PC-3 (cell line): ENCODE results near the gene TXNDC11. TPM values are rescaled to one million over a fixed set of nuclear protein-coding genes. Genes with fewer than 3 reads are reported as not detected.

Source experiments
- ATAC-seq: fragments of 200-7000 bp; cut with Tn5 transposase; 2 replicates; pipeline ENCODE4 v1.9.1; 2020; ENCODE audit warnings: mild to moderate bottlenecking, moderate library complexity
- BruUV-seq: library from RNA; stranded (reverse); fragments of 400-500 nt; replicated peaks from 2 replicates; lab custom pipeline; 2021; lab: Mats Ljungman, UMichigan
- CTCF ChIA-PET: fragments of 300-600 bp; sonication (Branson Sonifier 250); formaldehyde crosslinking; loops from one replicate; lab custom pipeline; 2022; ENCODE audit warnings: antibody characterized with exemption; lab: Charles Lee
- POLR2A ChIA-PET: fragments of 300-600 bp; sonication (Branson Sonifier 250); formaldehyde crosslinking; loops from one replicate; lab custom pipeline; 2022; ENCODE audit warnings: antibody characterized with exemption; ENCODE audit not compliant: unreplicated experiment; lab: Charles Lee
- DNase-seq: peaks from one replicate; pipeline ENCODE4 v3.0.0-alpha.2; 2015
- H2AFZ ChIP-seq: fragments of 300-600 bp; sonication (generic); 2 replicates; pipeline ENCODE4 v1.6.0; 2016; ENCODE audit warnings: antibody characterized with exemption, low read length
- H3F3A ChIP-seq: fragments of 300-600 bp; sonication (generic); one replicate; pipeline ENCODE4 v1.6.0; 2017; ENCODE audit warnings: antibody characterized with exemption, low read length, control low read depth, mild to moderate bottlenecking; ENCODE audit not compliant: unreplicated experiment
- H3K27ac ChIP-seq: fragments of 300-600 bp; sonication (generic); 2 replicates; pipeline ENCODE4 v1.5.1; 2016; ENCODE audit warnings: mild to moderate bottlenecking, low read length
- H3K27me3 ChIP-seq: fragments of 300-600 bp; sonication (generic); 2 replicates; pipeline ENCODE4 v1.6.1; 2016; ENCODE audit warnings: low read length, mixed read lengths
- H3K36me3 ChIP-seq: fragments of 300-600 bp; sonication (generic); 2 replicates; pipeline ENCODE4 v1.6.1; 2016; ENCODE audit warnings: low read depth, mixed run types, low read length, mixed read lengths
- H3K4me1 ChIP-seq: fragments of 300-600 bp; sonication (generic); 2 replicates; pipeline ENCODE4 v1.5.1; 2016; ENCODE audit warnings: low read length; ENCODE audit not compliant: insufficient read depth
- H3K4me2 ChIP-seq: fragments of 300-600 bp; sonication (generic); 2 replicates; pipeline ENCODE4 v1.6.0; 2016; ENCODE audit warnings: low read length
- H3K4me3 ChIP-seq: fragments of 300-600 bp; sonication (generic); 2 replicates; pipeline ENCODE4 v1.5.1; 2016; ENCODE audit warnings: mild to moderate bottlenecking, low read length, mixed read lengths
- H3K79me2 ChIP-seq: fragments of 300-600 bp; sonication (generic); 2 replicates; pipeline ENCODE4 v1.6.1; 2017; ENCODE audit warnings: low read length, mixed read lengths
- H3K9ac ChIP-seq: fragments of 300-600 bp; sonication (generic); 2 replicates; pipeline ENCODE4 v1.6.0; 2016; ENCODE audit warnings: mild to moderate bottlenecking, low read length
- H3K9me2 ChIP-seq: fragments of 300-600 bp; sonication (generic); replicated peaks from 2 replicates; pipeline ENCODE4 v1.6.1; 2016; ENCODE audit warnings: mixed run types, low read length, mixed read lengths
- H3K9me3 ChIP-seq: fragments of 300-600 bp; sonication (generic); 2 replicates; pipeline ENCODE4 v1.6.1; 2016; ENCODE audit warnings: low read length, mixed read lengths
- H4K20me1 ChIP-seq: fragments of 300-600 bp; sonication (generic); 2 replicates; pipeline ENCODE4 v1.6.1; 2016; ENCODE audit warnings: low read length, mixed read lengths
- CTCF ChIP-seq: fragments of 300-600 bp; sonication (generic); conservative IDR thresholded peaks from 2 replicates; pipeline ENCODE4 v1.5.1; 2017; ENCODE audit warnings: antibody characterized with exemption, low read depth, mild to moderate bottlenecking, low read length
- EZH2 ChIP-seq: fragments of 300-600 bp; sonication (generic); IDR thresholded peaks from one replicate; pipeline ENCODE4 v1.6.1; 2017; ENCODE audit warnings: antibody characterized with exemption, mild to moderate bottlenecking, low read length; ENCODE audit not compliant: unreplicated experiment
- EZH2phosphoT487 ChIP-seq: fragments of 300-600 bp; sonication (generic); IDR thresholded peaks from 2 replicates; pipeline ENCODE4 v1.6.1; 2018; ENCODE audit warnings: mild to moderate bottlenecking, antibody characterized with exemption, low read length, borderline replicate concordance
- intact Hi-C: fragments of 100-400 bp; cut with micrococcal nuclease; formaldehyde crosslinking; loops from 2 replicates; pipeline ENCODE4 v1.9.0; 2023
- total RNA-seq: library from RNA; depleted of rRNA; stranded (reverse); fragments of >200 nt; gene quantifications from 2 replicates; pipeline ENCODE4 v1.2.3, GENCODE V29; 2014

The TXNDC11 gene
- total RNA-seq, 1 experiment from 2014 or later = 20.2 TPM

DNA sequence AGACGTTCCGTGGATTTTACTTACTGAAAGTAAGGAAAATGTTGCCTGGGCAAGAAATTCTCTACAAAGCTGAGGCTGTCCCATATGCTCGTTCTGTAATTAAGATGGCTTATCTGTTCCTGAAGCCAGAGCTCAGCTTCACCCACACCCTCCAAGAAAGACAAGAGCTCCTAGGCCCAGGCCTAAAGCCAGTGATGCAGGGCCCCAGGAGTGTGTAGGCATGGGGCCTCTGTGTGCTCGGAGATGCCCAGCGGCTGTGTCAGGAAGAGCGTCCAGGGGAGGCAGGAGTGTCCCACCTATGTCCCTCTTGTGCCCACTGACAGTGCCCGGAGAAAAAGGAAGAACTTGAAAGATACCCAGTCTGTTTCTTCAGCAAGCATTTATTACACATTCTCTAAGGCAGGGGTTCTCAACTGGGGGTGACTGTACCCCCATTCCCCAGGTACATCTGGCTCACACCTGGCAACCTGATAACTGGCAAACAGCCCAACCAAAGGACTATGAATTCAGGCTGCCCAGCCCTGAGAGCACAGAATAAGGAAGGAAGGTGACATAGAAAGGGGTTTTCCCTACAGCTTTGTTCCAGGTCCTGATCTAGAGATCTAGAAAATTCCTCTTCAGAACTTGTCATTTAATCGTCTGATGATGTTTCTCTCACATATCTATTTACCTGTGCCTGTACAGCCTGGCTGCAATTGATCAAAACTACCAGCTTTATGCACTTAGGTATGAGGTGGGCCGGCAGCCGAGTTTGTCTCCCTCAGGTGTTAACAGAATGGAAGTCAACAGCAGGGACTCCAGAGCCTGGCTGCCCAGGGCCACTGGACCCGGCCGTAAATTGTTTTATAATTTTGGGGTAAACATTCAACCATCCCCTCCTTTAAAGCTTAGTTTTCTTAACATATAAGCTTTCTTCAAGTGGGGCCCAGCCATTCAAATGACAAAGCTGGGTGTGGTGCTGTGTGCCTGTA lies 62.4 kb downstream of the TXNDC11 start:
- H3K27ac ChIP-seq = no peak overlapping the region
- H4K20me1 ChIP-seq = no peaks in the 10 kb centered on the region
- CTCF ChIA-PET = no interaction called here
- POLR2A ChIA-PET = no interaction called here
- BruUV-seq = no TSS peak
- no peaks in the 10 kb centered on the region for H3F3A ChIP-seq
- intact Hi-C loops = no loop called here
- H3K36me3 ChIP-seq = peaks cover 2% of the 10 kb centered on the region; the same call in 1 of the 2 replicates
- H3K27me3 ChIP-seq = no peaks in the 10 kb centered on the region
- no peaks in the 10 kb centered on the region for H3K4me1 ChIP-seq
- TF ChIP-seq EZH2 = no peak
- TF ChIP-seq CTCF = no peak
- no peak for TF ChIP-seq EZH2phosphoT487
- no peak overlapping the region for H3K9ac ChIP-seq
- no peak for ATAC-seq
- no peaks in the 10 kb centered on the region for H3K9me2 ChIP-seq
- no peaks in the 10 kb centered on the region for H3K79me2 ChIP-seq
- no peaks in the 10 kb centered on the region for H3K9me3 ChIP-seq
- no peak overlapping the region for H3K4me3 ChIP-seq
- H3K4me2 ChIP-seq = no peak overlapping the region
- H2AFZ ChIP-seq = no peak overlapping the region
- no peak for DNase-seq

DNA sequence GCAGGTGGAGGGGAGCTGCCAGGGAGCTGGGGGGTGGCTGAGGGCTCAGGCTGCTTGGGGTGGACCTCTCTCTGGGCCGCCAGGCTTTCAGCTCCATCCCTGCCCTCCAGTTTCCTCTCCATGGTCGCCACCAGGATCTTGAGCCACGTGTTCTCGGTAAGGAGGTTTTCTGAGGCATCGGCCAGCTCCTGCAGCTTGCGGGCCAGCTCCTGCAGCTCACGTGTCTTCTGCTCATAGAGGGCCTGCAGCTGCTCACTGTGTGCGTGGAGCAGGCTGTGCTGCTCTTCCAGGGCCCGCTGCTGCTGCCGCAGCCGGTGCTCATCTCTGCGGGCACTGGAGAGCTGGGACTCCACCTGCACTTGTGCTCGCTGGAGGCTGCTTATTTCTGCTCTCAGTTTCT lies 63.4 kb downstream of the TXNDC11 start:
- H3K9me3 ChIP-seq = no peaks in the 10 kb centered on the region
- H2AFZ ChIP-seq = no peak overlapping the region
- H3K4me1 ChIP-seq = no peaks in the 10 kb centered on the region
- no peak for TF ChIP-seq EZH2
- TF ChIP-seq CTCF = no peak
- no peak for TF ChIP-seq EZH2phosphoT487
- H3K9me2 ChIP-seq = no peaks in the 10 kb centered on the region
- H3K9ac ChIP-seq = no peak overlapping the region
- H3K27ac ChIP-seq = no peak overlapping the region
- no peak overlapping the region for H3K4me2 ChIP-seq
- no peaks in the 10 kb centered on the region for H3K79me2 ChIP-seq
- no peaks in the 10 kb centered on the region for H3K27me3 ChIP-seq
- H3K36me3 ChIP-seq = peaks cover 2% of the 10 kb centered on the region; the same call in 1 of the 2 replicates
- no peaks in the 10 kb centered on the region for H3F3A ChIP-seq
- no peak for DNase-seq
- no peak overlapping the region for H3K4me3 ChIP-seq
- ChIA-PET POLR2A (no interaction called here), CTCF (no interaction called here)
- intact Hi-C loops = no loop called here
- no peak for ATAC-seq
- BruUV-seq = no TSS peak
- no peaks in the 10 kb centered on the region for H4K20me1 ChIP-seq
